ENCODE results near the gene DPM3.
"Not testable (repeated sequence)": the region's sequence is repeated elsewhere in the genome, so short reads cannot be mapped to it uniquely, and the experiment has no call there.

Gene DPM3

GRCh38 chr1:155139895-155140629 lies at the start of gene DPM3:
TSS of gene DPM3 (minus strand) at chr1:155140531. CDS start at chr1:155140240, 291 bp downstream.
- DNase-seq: peak; percentile 93

GRCh38 chr1:155189926-155190325 lies 49.6 kb upstream of the DPM3 start:
- not testable (repeated sequence) for DNase-seq

GRCh38 chr1:155188268-155188667 lies 47.9 kb upstream of the DPM3 start:
- no peak for DNase-seq

- DNase-seq: no peak
Measured at GRCh38 chr1:155187456-155187891, 47.1 kb upstream of the DPM3 start.

- no peak for DNase-seq
Measured at GRCh38 chr1:155186794-155187455, 46.6 kb upstream of the DPM3 start.

- DNase-seq: no peak
Measured at GRCh38 chr1:155186067-155186793, 45.9 kb upstream of the DPM3 start.

- DNase-seq: no peak
Measured at GRCh38 chr1:155185783-155186066, 45.4 kb upstream of the DPM3 start.

GRCh38 chr1:155184835-155185782 lies 44.8 kb upstream of the DPM3 start:
- DNase-seq: no peak

GRCh38 chr1:155184351-155184811 lies 44.0 kb upstream of the DPM3 start:
- no peak for DNase-seq

- no peak for DNase-seq
Measured at GRCh38 chr1:155183775-155184221, 43.5 kb upstream of the DPM3 start.

GRCh38 chr1:155182052-155182550 lies 41.8 kb upstream of the DPM3 start:
- DNase-seq: no peak

- DNase-seq: no peak
Measured at GRCh38 chr1:155181371-155182051, 41.2 kb upstream of the DPM3 start.

- DNase-seq: no peak
Measured at GRCh38 chr1:155179112-155180031, 39.0 kb upstream of the DPM3 start.

- peak in 1 of 2 experiments; percentile 7 for DNase-seq
Measured at GRCh38 chr1:155178441-155179111, 38.2 kb upstream of the DPM3 start.

GRCh38 chr1:155177918-155178281 lies 37.6 kb upstream of the DPM3 start:
- DNase-seq: peak in 1 of 2 experiments; percentile 11

GRCh38 chr1:155177192-155177917 lies 37.0 kb upstream of the DPM3 start:
- no peak for DNase-seq

- DNase-seq: peak; percentile 92 to 93
Measured at GRCh38 chr1:155176544-155177071, 36.3 kb upstream of the DPM3 start.

GRCh38 chr1:155175927-155176371 lies 35.6 kb upstream of the DPM3 start:
- peak; percentile 56 to 58 for DNase-seq
